ENCODE results near the gene PRND.
"Not testable (repeated sequence)": the region's sequence is repeated elsewhere in the genome, so short reads cannot be mapped to it uniquely, and the experiment has no call there.

The PRND gene

DNA sequence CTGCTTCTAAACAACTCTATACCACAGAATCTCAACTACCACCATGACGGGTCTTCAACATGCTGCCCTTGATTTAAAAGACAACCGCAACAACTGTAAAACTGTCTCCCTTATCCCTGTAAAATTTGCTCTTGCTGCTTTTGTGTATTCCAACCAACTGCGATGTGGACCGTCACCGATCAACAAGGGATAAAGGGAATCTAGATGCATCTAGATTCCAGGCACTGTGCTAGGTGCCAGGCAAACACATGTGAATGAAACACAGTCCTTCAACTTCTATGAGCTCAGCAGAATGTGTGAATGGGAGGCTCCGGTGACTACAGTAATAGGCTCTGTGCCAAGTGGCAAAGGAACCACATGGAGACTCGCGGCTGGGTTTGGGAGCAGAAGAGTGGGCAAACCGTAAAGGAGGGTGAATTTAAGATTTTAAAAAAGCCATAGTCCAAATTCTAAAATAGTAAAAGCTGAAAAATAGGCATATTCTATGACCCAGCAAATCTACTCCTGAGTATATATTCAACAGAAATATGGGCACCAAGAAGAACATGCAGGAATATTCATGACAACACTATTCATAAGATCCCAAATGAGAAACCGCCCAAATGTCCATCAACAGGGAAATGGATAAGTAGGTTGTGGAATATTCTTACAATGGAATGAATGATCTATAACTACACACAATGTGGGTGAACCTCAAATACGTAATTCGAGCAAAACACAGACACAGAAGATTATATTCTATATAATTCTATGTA is 3.7 kb upstream of the PRND start:
- FAIRE-seq (no peak), DNase-seq (ENCODE audit: insufficient read length, low spot score) (no peak)
- no peak for TF ChIP-seq POLR2A (IDR thresholded peaks at IDR 0.05; ENCODE audit: low read depth, low read length)

DNA sequence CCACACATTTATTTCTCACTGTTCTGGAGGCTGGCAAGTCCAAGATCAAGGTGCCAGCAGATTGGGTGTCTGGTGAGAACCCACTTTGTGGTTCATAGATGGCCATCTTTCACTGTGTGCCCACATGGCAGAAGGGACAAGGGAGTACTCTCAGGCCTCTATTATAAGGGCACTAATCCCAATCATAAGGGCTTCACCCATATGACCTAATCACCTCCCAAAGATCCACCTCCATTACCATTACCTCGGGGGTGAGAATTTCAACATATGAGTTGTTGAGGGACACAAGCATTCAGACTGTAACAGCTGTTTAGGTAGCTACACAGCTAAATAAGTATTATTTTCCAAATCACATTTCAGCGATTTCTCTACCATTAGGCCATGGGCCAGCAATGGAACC is 2.5 kb upstream of the PRND start:
- DNase-seq (ENCODE audit: insufficient read length, low spot score) (no peak), FAIRE-seq (no peak)
- TF ChIP-seq POLR2A (IDR thresholded peaks at IDR 0.05; ENCODE audit: low read depth, low read length) = no peak

DNA sequence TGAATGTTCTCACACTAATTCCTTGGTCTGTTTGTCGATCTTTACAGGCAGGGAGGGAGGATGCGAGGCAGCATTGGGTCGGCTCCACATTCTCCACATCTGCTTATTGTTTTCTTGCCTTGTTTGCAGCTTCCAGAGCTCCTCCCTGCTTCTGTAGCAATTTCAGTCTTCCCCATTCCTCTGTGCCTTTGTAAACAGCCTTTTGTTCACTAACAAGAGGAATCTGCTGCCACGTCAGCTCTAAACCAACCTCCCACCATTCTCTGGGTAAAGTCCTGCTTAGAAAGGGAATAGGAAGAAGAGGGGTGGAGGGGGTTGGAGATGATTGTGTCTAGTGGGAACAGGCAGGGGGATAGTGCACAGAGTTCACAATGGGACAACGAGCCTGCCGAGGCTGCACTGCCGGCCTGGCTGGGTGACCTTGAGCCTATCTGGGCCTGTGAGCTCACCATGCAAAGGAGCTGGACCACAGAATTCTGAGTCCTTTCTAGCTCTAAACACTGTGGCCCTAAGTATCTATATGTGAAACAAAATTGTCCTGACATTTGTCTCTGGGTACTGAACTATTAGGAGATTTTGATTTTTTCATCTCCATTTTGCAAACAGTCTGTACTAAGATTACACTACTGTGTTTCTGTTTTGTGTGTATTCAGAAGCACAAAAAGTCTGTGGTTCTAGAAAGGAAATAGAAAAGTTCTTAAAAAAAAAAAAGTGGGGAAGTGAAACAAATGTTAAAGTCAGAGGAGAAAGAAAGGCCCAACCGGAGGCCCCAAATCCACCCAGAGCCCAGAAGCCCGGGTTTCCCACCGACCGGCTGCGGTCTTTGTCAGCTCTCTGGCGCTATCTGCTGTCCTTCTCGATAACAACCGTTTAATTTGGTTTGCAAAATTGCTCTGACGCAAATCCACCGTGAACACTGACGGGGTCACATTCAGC is 1.4 kb upstream of the PRND start:
- DNase-seq (ENCODE audit: insufficient read length, low spot score) (peak; percentile 68), FAIRE-seq (no peak)
- TF ChIP-seq POLR2A (IDR thresholded peaks at IDR 0.05; ENCODE audit: low read depth, low read length) = no peak

GRCh38 chr20:4720977-4721349 is 746 bp upstream of the PRND start:
- TF ChIP-seq POLR2A (IDR thresholded peaks at IDR 0.05; ENCODE audit: low read depth, low read length) = no peak
- FAIRE-seq (no peak), DNase-seq (ENCODE audit: insufficient read length, low spot score) (no peak)

GRCh38 chr20:4722571-4722970 is 862 bp downstream of the PRND start:
- no peak for FAIRE-seq
- DNase-seq (ENCODE audit: insufficient read length, low spot score) = no peak

DNA sequence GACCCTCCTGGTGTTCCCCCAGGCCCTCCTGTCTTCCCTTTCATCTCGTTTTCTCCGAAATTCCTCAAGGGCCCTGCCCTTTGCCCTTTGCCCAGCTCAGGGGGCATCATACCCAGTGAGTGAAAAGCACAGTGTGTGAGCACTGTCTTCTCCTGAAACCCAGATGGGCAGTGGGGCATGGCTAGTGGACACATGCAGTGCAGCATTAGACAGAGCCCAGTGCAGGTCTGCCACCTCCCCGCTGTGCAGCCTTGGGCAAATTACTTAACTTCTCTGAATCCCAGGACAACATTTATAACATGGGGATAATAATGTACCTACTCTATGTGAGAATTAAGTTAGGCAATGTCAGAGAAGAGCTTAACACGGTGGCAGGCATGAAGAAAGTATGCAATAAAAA is 1.3 kb downstream of the PRND start:
- FAIRE-seq = no peak
- no peak for DNase-seq (ENCODE audit: insufficient read length, low spot score)
- TF ChIP-seq POLR2A (IDR thresholded peaks at IDR 0.05; ENCODE audit: low read depth, low read length) = no peak

More at GRCh38 chr20:4722571-4722970, 862 bp downstream of the PRND start:
- no peak for TF ChIP-seq POLR2A (IDR thresholded peaks at IDR 0.05; ENCODE audit: low read depth, low read length)

DNA sequence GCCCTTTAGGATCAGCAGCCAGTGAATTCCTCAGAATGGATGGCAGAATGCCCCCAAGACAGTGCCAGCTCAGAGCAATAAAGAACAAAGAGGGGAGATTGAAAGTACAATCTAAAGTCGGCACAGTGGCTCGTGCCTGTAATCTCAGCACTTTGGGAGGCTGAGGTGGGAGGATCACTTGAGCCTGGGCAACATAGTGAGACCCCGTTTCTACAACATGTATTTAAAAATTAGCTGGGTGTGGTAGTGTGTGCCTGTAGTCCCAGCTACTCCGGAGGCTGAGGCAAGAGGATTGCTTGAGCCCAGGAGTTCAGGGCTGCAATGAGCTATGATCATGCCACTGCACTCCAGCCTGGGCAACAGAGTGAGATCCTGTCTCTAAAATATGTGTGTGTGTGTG is 1.8 kb downstream of the PRND start:
- not testable (repeated sequence) for DNase-seq (ENCODE audit: insufficient read length, low spot score); FAIRE-seq

- DNase-seq (ENCODE audit: insufficient read length, low spot score) (no peak), FAIRE-seq (no peak)
- TF ChIP-seq POLR2A (IDR thresholded peaks at IDR 0.05; ENCODE audit: low read depth, low read length) = no peak
Measured at GRCh38 chr20:4724459-4725262, 3.0 kb downstream of the PRND start.

DNA sequence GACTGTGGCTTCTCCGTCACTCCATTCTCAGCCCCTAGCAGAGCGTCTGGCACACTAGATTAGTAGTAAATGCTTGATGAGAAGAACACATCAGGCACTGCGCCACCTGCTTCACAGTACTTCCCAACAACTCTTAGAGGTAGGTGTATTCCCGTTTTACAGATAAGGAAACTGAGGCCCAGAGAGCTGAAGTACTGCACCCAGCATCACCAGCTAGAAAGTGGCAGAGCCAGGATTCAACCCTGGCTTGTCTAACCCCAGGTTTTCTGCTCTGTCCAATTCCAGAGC is 3.5 kb downstream of the PRND start:
- TF ChIP-seq POLR2A (IDR thresholded peaks at IDR 0.05; ENCODE audit: low read depth, low read length) = no peak
- no peak for DNase-seq (ENCODE audit: insufficient read length, low spot score)
- no peak for FAIRE-seq

- FAIRE-seq = no peak
- TF ChIP-seq POLR2A (IDR thresholded peaks at IDR 0.05; ENCODE audit: low read depth, low read length) = no peak
- DNase-seq (ENCODE audit: insufficient read length, low spot score) = no peak
Measured at GRCh38 chr20:4726710-4727397, 5.1 kb downstream of the PRND start.

- DNase-seq (ENCODE audit: insufficient read length, low spot score) = no peak
Measured at GRCh38 chr20:4728120-4728760, 6.5 kb downstream of the PRND start.

GRCh38 chr20:4729265-4729664 is 7.6 kb downstream of the PRND start:
- FAIRE-seq = no peak

More at GRCh38 chr20:4728120-4728760, 6.5 kb downstream of the PRND start:
- TF ChIP-seq POLR2A (IDR thresholded peaks at IDR 0.05; ENCODE audit: low read depth, low read length) = no peak
- FAIRE-seq = no peak

DNA sequence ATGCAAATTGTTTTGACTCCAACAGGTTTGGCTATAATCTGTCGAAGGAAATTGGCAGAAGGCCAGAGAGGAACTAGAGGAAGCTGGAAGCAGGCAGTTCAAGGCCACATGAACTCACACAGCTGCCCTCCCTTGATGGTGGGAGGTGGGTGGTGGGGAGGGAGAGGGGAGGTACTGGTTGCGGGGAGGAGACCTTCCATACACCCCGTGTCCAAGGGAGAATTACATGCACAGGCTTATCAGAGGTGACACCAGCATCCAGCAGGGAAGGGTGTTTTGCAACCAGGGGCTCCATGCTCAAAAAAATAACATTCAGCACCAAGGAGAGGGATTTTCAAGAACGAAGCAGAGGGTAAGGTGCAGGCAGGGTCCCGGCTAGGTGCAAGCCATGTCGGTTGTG is 9.1 kb downstream of the PRND start:
- FAIRE-seq (no peak), DNase-seq (ENCODE audit: insufficient read length, low spot score) (no peak)
- no peak for TF ChIP-seq POLR2A (IDR thresholded peaks at IDR 0.05; ENCODE audit: low read depth, low read length)

More at GRCh38 chr20:4729265-4729664, 7.6 kb downstream of the PRND start:
- DNase-seq (ENCODE audit: insufficient read length, low spot score) = no peak
- no peak for TF ChIP-seq POLR2A (IDR thresholded peaks at IDR 0.05; ENCODE audit: low read depth, low read length)

All from H54 (cell line).